HG03045 (cell line): ENCODE results near the gene ACTR3C.
"Not testable (repeated sequence)": the region's sequence is repeated elsewhere in the genome, so short reads cannot be mapped to it uniquely, and the experiment has no call there.

Experiments used
- ATAC-seq: cut with Tn5 transposase; IDR thresholded peaks from one replicate; pipeline ENCODE4 v1.9.1; 2021; ENCODE audit warnings: mild to moderate bottlenecking, moderate library complexity; ENCODE audit not compliant: unreplicated experiment

Gene ACTR3C

GRCh38 chr7:150285849-150286754 lies 37.2 kb downstream of the ACTR3C start:
- ATAC-seq, result not testable (repeated sequence)

- not testable (repeated sequence) for ATAC-seq
Observed at GRCh38 chr7:150283608-150284007, 39.7 kb downstream of the ACTR3C start.

GRCh38 chr7:150283111-150283510 lies 40.2 kb downstream of the ACTR3C start:
- not testable (repeated sequence) for ATAC-seq

- not testable (repeated sequence) for ATAC-seq
Observed at GRCh38 chr7:150281681-150282403, 41.5 kb downstream of the ACTR3C start.

- ATAC-seq, result not testable (repeated sequence)
Observed at GRCh38 chr7:150278383-150278782, 45.0 kb downstream of the ACTR3C start.

GRCh38 chr7:150276132-150276695 lies 47.1 kb downstream of the ACTR3C start:
- not testable (repeated sequence) for ATAC-seq

GRCh38 chr7:150271898-150272297 lies 51.4 kb downstream of the ACTR3C start:
- ATAC-seq, result not testable (repeated sequence)

- not testable (repeated sequence) for ATAC-seq
Observed at GRCh38 chr7:150270101-150270824, 53.1 kb downstream of the ACTR3C start.

- not testable (repeated sequence) for ATAC-seq
Observed at GRCh38 chr7:150268798-150269197, 54.5 kb downstream of the ACTR3C start.

GRCh38 chr7:150268287-150268686 lies 55.1 kb downstream of the ACTR3C start:
- ATAC-seq, result not testable (repeated sequence)

GRCh38 chr7:150266953-150267665 lies 56.2 kb downstream of the ACTR3C start:
- ATAC-seq, result not testable (repeated sequence)

- not testable (repeated sequence) for ATAC-seq
Observed at GRCh38 chr7:150262656-150263055, 60.7 kb downstream of the ACTR3C start.

- ATAC-seq, result not testable (repeated sequence)
Observed at GRCh38 chr7:150247745-150248144, 75.6 kb downstream of the ACTR3C start.

- not testable (repeated sequence) for ATAC-seq
Observed at GRCh38 chr7:150245208-150245607, 78.1 kb downstream of the ACTR3C start.

GRCh38 chr7:150242935-150243334 lies 80.4 kb downstream of the ACTR3C start:
- not testable (repeated sequence) for ATAC-seq

GRCh38 chr7:150225444-150225843 lies 97.9 kb downstream of the ACTR3C start:
- not testable (repeated sequence) for ATAC-seq

GRCh38 chr7:150222083-150222972 lies 101.0 kb downstream of the ACTR3C start:
- ATAC-seq, result not testable (repeated sequence)

GRCh38 chr7:150220673-150221181 lies 102.6 kb downstream of the ACTR3C start:
- ATAC-seq, result not testable (repeated sequence)
